GM23338 (cell line): ENCODE data around the gene FOXJ3. TPM values are rescaled to one million over a fixed set of nuclear protein-coding genes. Genes with fewer than 3 reads are reported as not detected.

Source experiments
- ATAC-seq: fragments of 200-7000 bp; cut with Tn5 transposase; 3 replicates; pipeline ENCODE4 v1.9.1; 2020
- DNase-seq: peaks from one replicate; pipeline ENCODE4 v3.0.0-alpha.2; 2015; ENCODE audit warnings: low spot score
- H2AFZ ChIP-seq: fragments of 200-600 bp; sonication (generic); 2 replicates; pipeline ENCODE4 v1.8.0; 2016; ENCODE audit warnings: antibody characterized with exemption, mild to moderate bottlenecking, moderate library complexity
- H3F3A ChIP-seq: fragments of 200-600 bp; sonication (generic); replicated peaks from 2 replicates; pipeline ENCODE4 v1.8.0; 2017; ENCODE audit warnings: antibody characterized with exemption, mixed run types, low read depth
- H3K27ac ChIP-seq: fragments of 200-600 bp; sonication (generic); 2 replicates; pipeline ENCODE4 v1.6.1; 2016; ENCODE audit warnings: low read depth
- H3K27me3 ChIP-seq: fragments of 200-600 bp; sonication (generic); 2 replicates; pipeline ENCODE4 v1.8.0; 2016; ENCODE audit warnings: mild to moderate bottlenecking, mixed run types, moderate library complexity; ENCODE audit not compliant: insufficient read depth
- H3K36me3 ChIP-seq: fragments of 200-600 bp; sonication (generic); 2 replicates; pipeline ENCODE4 v1.8.0; 2016; ENCODE audit warnings: mild to moderate bottlenecking; ENCODE audit not compliant: insufficient read depth
- H3K4me1 ChIP-seq: fragments of 200-600 bp; sonication (generic); 2 replicates; pipeline ENCODE4 v1.8.0; 2016; ENCODE audit warnings: mild to moderate bottlenecking, moderate library complexity; ENCODE audit not compliant: insufficient read depth
- H3K4me2 ChIP-seq: fragments of 200-600 bp; sonication (generic); 2 replicates; pipeline ENCODE4 v1.7.1; 2017; ENCODE audit warnings: mixed run types
- H3K4me3 ChIP-seq: fragments of 200-600 bp; sonication (generic); 2 replicates; pipeline ENCODE4 v1.6.1; 2016; ENCODE audit warnings: mixed run types
- H3K79me2 ChIP-seq: fragments of 200-600 bp; sonication (generic); replicated peaks from 2 replicates; pipeline ENCODE4 v1.8.0; 2017; ENCODE audit warnings: mild to moderate bottlenecking; ENCODE audit not compliant: insufficient read depth
- H3K9me2 ChIP-seq: fragments of 200-600 bp; sonication (generic); 2 replicates; pipeline ENCODE4 v1.8.0; 2017; ENCODE audit not compliant: insufficient read depth
- H4K20me1 ChIP-seq: fragments of 200-600 bp; sonication (generic); replicated peaks from 2 replicates; pipeline ENCODE4 v1.8.0; 2017; ENCODE audit warnings: mild to moderate bottlenecking; ENCODE audit not compliant: insufficient read depth
- H3K27ac Mint-ChIP-seq: 2 replicates; pipeline ENCODE4 v1.8.0; 2020; ENCODE audit warnings: inconsistent platforms, mild to moderate bottlenecking, moderate library complexity, mixed read lengths
- H3K27me3 Mint-ChIP-seq: 3 replicates; pipeline ENCODE4 v1.8.0; 2022; ENCODE audit warnings: low read depth, mild to moderate bottlenecking, moderate library complexity, mixed read lengths, inconsistent platforms; ENCODE audit not compliant: insufficient read depth, poor library complexity
- H3K36me3 Mint-ChIP-seq: 3 replicates; pipeline ENCODE4 v1.8.0; 2021; ENCODE audit warnings: low read depth, mild to moderate bottlenecking, inconsistent platforms, moderate library complexity, mixed read lengths
- H3K4me1 Mint-ChIP-seq: 3 replicates; pipeline ENCODE4 v1.8.0; 2020; ENCODE audit warnings: mild to moderate bottlenecking, inconsistent platforms, mixed read lengths
- H3K4me3 Mint-ChIP-seq: 3 replicates; pipeline ENCODE4 v1.8.0; 2021; ENCODE audit warnings: moderate library complexity, mild to moderate bottlenecking, inconsistent platforms, mixed read lengths
- H3K9me3 Mint-ChIP-seq: 3 replicates; pipeline ENCODE4 v1.8.0; 2020; ENCODE audit warnings: moderate library complexity, mild to moderate bottlenecking, inconsistent platforms, mixed read lengths
- CREB1 ChIP-seq: fragments of 250-450 bp; sonication (Bioruptor Pico); IDR thresholded peaks from 2 replicates; pipeline ENCODE4 v1.5.0; 2020; ENCODE audit warnings: low read depth, mild to moderate bottlenecking, moderate library complexity
- CTCF ChIP-seq, 2 experiments: fragments of 200-600 bp in 1 of 2; sonication (generic) in 1 of 2; conservative IDR thresholded peaks; 2 replicates each; pipeline versions ENCODE4 v1.5.1 to v1.6.1; 2016 to 2017; ENCODE audit warnings: antibody characterized with exemption in 2 of 2, low read depth in 2 of 2, mild to moderate bottlenecking in 2 of 2, moderate library complexity in 1 of 2
- ETS1 ChIP-seq: IDR thresholded peaks from 2 replicates; pipeline ENCODE4 v1.6.1; 2016; ENCODE audit warnings: antibody characterized with exemption
- EZH2 ChIP-seq: fragments of 200-600 bp; sonication (generic); IDR thresholded peaks from one replicate; pipeline ENCODE4 v1.8.0; 2017; ENCODE audit warnings: antibody characterized with exemption, mild to moderate bottlenecking, low read depth; ENCODE audit not compliant: unreplicated experiment
- EZH2phosphoT487 ChIP-seq: fragments of 200-600 bp; sonication (generic); IDR thresholded peaks from one replicate; pipeline ENCODE4 v1.8.1; 2018; ENCODE audit warnings: antibody characterized with exemption; ENCODE audit not compliant: unreplicated experiment
- JUNB ChIP-seq: IDR thresholded peaks from one replicate; pipeline ENCODE4 v1.6.1; 2016; ENCODE audit warnings: antibody characterized with exemption; ENCODE audit not compliant: unreplicated experiment
- NANOG ChIP-seq: IDR thresholded peaks from 2 replicates; pipeline ENCODE4 v1.6.1; 2016; ENCODE audit warnings: antibody characterized with exemption, borderline replicate concordance
- POLR2AphosphoS5 ChIP-seq: IDR thresholded peaks from 2 replicates; pipeline ENCODE4 v1.6.1; 2016; ENCODE audit warnings: antibody characterized with exemption, low read depth
- REST ChIP-seq: IDR thresholded peaks from one replicate; pipeline ENCODE4 v1.6.1; 2018; ENCODE audit warnings: antibody characterized with exemption; ENCODE audit not compliant: unreplicated experiment
- STAT1 ChIP-seq: IDR thresholded peaks from one replicate; pipeline ENCODE4 v1.6.1; 2016; ENCODE audit warnings: antibody characterized with exemption; ENCODE audit not compliant: unreplicated experiment
- ZNF114 ChIP-seq: fragments of 250-450 bp; sonication (Bioruptor Pico); IDR thresholded peaks from 2 replicates; pipeline ENCODE4 v1.5.0; 2020; ENCODE audit warnings: mild to moderate bottlenecking, moderate library complexity
- ZNF331 ChIP-seq: fragments of 250-450 bp; sonication (Bioruptor Pico); IDR thresholded peaks from 2 replicates; pipeline ENCODE4 v1.5.0; 2020; ENCODE audit warnings: low read depth, mild to moderate bottlenecking, moderate library complexity
- ZNF462 ChIP-seq: fragments of 250-450 bp; sonication (Bioruptor Pico); IDR thresholded peaks from 2 replicates; pipeline ENCODE4 v1.5.0; 2020; ENCODE audit warnings: mild to moderate bottlenecking, moderate library complexity
- polyA plus RNA-seq: library from polyadenylated mRNA; unstranded; fragments of >200 nt; fragmentation: Nextera tagmentation; extraction: Ambion mirVana; gene quantifications from 2 replicates; pipeline ENCODE4 v1.2.1, GENCODE V29; 2016
- total RNA-seq: library from RNA; depleted of rRNA; stranded (reverse); fragments of >200 nt; shearing (Covaris generic); gene quantifications from 2 replicates; pipeline ENCODE4 v1.2.3, GENCODE V29; 2014

FOXJ3 gene
- total and polyA plus RNA-seq, 2 experiments from 2014 or later: 36.6 to 53.3 TPM

GRCh38 chr1:42163114-42163513, 171.9 kb downstream of the FOXJ3 start:
- Mint-ChIP-seq H3K27me3 (peaks cover 2% of the 10 kb centered on the region), H3K27ac (no peak overlapping the region), H3K4me3 (no peak overlapping the region), H3K36me3 (no peaks in the 10 kb centered on the region), H3K9me3 (peaks cover 2% of the 10 kb centered on the region; the same call in 1 of the 3 replicates), H3K4me1 (peaks cover 4% of the 10 kb centered on the region)
- H3F3A ChIP-seq: no peaks in the 10 kb centered on the region
- no peaks in the 10 kb centered on the region for H3K36me3 ChIP-seq
- H3K27ac ChIP-seq: no peak overlapping the region
- DNase-seq (no peak), ATAC-seq (no peak)
- no peaks in the 10 kb centered on the region for H3K79me2 ChIP-seq
- H3K4me2 ChIP-seq: no peak overlapping the region
- H3K9me2 ChIP-seq: no peaks in the 10 kb centered on the region
- H4K20me1 ChIP-seq: no peaks in the 10 kb centered on the region
- H2AFZ ChIP-seq: no peak overlapping the region
- H3K27me3 ChIP-seq: no peaks in the 10 kb centered on the region; the same call in 1 of the 2 replicates
- H3K4me1 ChIP-seq: no peaks in the 10 kb centered on the region
- TF ChIP-seq ETS1 (no peak), EZH2 (no peak), ZNF114 (CRISPR knock-in tag) (no peak), ZNF331 (CRISPR knock-in tag) (no peak), CREB1 (CRISPR knock-in tag) (no peak), NANOG (no peak), JUNB (no peak), EZH2phosphoT487 (no peak), ZNF462 (CRISPR knock-in tag) (no peak), CTCF (conservative IDR thresholded peaks at IDR 0.05; ENCODE audit: low read depth in 2 of 2) (no peak), STAT1 (no peak), POLR2AphosphoS5 (no peak), REST (no peak)
- no peak overlapping the region for H3K4me3 ChIP-seq
